HG03432 (cell line): ENCODE results near the gene EPN1.

Experiments used
- ATAC-seq: cut with Tn5 transposase; IDR thresholded peaks from one replicate; pipeline ENCODE4 v1.9.1; 2021; ENCODE audit warnings: mild to moderate bottlenecking, moderate library complexity; ENCODE audit not compliant: unreplicated experiment

Gene EPN1

DNA sequence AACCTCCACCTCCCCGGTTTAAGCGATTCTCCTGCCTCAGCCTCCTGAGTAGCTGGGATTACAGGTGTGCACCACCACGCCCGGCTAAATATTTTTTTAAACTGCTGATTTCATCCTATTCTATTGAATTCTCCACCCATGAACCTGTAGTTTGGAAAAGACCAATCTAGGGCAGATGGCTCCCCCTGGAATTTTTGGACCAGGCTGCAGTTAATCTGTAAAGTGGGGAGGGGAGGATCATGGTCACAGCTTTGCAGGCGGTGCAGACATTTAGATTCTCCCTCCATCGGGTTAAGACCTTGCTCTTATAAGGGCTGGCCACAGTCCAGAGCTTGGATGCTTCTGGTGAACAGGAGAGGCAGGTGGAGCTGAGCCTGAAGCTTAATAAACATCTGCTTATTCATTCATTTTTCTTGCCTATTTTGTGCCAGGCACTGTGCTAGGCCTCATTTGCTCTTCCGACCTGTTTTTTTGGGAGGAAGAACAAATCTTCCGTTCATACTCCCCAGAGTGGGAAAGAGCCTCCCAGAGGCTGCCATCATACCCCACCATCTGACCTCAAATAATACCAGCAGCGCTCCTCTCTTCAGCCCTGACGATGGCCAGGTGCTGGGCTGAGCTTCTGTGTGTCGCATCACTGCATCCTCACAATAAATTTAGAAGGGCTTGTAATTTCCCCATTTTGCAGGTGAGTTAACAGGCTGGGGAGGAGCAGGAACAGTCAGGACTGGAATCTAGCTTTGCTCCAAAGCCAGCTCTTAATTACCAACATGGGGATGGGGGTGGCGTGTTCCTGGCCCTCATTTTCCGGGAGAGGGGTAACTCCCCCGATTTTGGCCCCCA, 27.9 kb upstream of the EPN1 start:
- no peak for ATAC-seq

DNA sequence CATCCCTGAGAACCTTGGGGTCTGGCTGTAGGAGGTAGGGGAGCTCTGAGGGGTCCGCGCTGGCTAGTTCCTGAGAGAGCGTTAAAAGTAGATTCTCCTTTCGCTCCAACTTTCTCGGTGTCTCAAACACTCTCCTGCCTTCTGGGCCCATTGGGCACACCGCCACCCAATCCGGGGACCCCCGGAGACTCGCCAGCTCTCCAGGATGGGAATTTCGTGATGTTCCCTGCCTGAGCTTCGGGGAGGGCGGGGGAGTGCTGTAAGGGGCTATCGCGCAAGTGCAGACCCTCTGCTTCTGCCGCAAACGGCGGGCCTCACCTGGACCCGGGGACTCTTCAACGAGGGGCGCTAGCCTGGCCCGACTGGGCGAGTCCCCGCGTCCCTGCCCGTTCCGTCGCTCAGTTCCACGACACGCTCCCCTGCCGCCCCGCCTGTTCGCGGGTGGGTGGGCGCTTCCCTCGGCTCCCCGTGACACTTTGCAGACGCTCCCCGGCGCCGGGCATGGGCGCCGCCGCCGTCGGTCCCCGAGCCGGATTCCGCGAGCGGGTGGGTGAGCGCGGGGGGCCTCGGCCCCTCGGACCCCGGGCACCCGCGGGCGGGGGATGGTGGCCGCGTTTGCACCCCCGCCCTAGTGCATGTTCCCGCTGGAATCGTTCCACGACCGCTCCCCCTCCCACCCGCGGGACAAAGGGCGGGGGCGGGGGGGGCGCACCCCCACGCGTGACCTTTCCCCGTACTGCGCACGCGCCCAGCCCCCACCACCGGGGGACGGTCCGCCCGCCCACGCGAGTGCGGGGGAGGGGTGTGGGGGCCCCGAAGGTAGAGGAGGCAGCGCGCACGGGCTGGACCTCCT, 27.1 kb upstream of the EPN1 start, which contains the start of gene CCDC106:
CCDC106 (plus strand) TSS at position 481 of the 853 bp plus-strand sequence. CDS start 835 bp downstream, outside the sequence.
- peak; percentile 26 for ATAC-seq

DNA sequence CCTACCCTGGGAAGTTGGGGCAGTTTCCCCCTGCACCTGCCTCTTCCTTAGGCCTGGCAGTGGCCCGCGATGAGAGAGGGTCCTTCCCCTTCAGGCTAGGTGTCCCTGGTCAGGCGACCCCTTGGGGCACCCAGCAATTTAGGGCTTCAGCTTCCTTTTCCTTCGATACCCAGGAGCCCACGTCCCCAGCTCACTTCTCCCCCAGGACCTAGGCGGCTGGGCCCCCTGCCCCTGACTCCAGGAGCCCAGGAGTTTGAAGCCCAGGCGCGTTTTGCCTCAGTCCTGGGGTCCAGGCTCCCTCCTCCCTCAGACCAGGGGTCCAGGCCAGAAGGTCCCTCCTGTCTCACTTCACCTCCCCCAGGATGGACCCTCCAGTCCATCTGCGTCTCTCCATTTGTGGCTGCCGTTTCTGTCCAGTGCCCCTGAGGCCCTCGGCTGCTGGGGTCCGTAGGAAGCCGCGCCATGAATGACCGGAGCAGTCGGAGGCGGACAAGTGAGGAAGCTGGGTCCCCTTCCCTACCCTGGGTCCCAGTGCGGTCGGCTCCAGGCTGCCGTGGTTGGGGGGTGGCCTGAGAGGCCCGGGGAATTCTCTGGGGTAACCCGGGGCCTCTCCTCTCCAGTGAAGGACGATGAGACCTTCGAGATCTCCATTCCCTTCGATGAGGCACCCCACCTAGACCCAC, 26.3 kb upstream of the EPN1 start:
- no peak for ATAC-seq

DNA sequence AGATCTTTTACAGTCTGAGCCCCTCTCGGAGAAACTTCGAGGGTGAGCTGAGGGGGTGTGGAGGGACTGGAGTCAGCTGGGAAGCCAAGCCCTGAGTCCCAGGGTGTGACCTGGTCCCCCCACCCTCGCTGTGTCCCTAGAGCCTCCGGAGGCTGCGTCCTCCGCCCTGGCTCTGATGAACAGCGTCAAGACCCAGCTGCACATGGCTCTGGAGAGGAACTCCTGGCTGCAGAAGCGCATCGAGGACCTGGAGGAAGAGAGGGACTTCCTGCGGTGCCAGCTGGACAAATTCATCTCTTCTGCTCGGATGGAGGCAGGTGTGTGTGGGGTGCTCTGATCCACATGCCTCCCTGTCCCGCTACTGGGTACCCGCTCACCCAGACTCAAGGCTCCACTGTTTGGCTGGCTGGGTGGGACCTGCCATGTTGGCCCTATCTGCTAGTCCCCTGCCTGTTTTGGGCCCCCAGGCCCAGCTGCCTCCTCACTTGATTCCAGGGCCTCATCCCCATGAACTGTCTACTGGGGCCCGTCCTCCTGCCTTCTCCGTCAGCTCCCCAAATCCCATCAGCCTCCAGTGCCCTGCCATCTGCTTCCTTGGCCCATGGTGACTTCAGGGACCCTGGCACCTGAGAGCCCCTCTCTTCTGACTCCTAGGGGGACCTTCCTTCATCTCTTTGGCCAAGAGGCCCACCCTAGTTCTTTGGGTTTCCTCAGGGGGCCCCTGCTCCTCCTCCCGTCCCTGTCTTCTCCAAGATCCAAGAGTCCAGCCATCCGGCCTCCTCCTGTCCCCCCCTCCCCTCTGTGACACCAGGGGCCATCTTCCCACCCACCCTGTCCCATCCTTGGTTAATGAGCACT, 25.5 kb upstream of the EPN1 start:
- no peak for ATAC-seq

DNA sequence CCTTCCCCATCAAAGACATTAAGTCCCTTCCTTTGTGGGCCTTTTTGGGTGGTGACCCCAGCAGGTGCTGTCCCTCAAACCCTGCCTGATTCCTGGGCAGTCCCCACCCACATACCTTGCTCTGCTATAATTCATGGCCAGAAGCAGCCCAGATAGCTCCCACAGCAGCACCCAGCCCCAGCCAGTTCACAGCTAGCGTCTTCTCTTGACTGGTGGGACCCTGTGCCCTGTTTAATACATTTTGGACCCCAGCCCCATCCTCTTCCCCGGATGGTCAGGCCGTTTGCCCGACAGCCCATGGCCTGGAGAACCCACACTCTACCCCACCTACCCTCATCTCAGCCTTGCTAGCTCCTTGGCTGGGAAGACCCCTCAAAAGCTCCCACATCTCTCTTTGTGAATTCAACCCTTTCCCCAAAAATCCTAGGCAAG, 24.9 kb upstream of the EPN1 start:
- no peak for ATAC-seq

DNA sequence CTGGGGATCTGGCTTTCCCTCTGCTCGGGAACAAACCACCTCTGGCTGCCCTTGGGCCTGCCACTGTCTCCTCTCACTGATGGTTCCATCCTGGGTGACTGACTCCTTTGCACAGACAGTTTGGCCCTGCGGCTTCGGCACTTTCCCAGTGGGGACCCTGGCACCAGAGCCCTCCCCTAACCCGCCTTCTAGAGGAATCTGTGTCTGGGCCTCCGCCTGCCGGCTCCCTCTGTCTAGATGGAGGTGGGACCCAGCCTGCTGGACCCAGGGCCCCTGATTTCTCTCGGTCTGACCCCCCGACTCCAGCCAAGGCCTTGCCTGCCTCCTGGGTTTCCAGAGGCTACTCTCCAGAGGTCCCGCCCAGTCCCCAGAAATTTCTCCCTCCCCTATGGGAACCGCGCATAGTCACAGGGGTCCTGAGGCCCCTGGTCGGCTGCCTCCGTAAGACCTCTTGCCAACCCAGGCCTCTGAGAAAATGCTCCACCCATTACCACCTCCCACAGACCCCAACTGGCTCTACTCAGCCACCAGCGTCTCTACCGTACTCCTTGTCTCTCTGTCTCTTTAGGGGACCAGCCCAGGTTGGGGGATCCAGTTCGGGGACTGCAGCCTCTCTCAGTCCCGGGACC, 24.3 kb upstream of the EPN1 start:
- no peak for ATAC-seq

DNA sequence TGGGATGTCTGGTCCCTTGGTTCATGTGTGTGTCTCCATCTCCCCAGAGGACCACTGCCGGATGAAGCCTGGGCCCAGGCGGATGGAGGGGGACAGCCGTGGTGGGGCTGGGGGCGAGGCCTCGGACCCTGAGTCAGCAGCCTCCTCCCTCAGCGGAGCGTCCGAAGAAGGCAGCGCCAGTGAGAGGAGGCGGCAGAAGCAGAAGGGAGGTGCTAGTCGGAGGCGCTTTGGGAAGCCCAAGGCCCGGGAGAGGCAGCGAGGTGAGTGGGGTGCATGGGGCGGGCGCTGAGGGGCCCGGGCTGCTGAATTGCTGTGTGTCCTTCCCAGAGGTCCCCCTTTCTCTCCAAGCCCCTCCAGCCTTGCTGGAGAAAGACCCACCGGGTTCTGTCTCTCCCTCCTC, 23.8 kb upstream of the EPN1 start:
- ATAC-seq, result no peak

DNA sequence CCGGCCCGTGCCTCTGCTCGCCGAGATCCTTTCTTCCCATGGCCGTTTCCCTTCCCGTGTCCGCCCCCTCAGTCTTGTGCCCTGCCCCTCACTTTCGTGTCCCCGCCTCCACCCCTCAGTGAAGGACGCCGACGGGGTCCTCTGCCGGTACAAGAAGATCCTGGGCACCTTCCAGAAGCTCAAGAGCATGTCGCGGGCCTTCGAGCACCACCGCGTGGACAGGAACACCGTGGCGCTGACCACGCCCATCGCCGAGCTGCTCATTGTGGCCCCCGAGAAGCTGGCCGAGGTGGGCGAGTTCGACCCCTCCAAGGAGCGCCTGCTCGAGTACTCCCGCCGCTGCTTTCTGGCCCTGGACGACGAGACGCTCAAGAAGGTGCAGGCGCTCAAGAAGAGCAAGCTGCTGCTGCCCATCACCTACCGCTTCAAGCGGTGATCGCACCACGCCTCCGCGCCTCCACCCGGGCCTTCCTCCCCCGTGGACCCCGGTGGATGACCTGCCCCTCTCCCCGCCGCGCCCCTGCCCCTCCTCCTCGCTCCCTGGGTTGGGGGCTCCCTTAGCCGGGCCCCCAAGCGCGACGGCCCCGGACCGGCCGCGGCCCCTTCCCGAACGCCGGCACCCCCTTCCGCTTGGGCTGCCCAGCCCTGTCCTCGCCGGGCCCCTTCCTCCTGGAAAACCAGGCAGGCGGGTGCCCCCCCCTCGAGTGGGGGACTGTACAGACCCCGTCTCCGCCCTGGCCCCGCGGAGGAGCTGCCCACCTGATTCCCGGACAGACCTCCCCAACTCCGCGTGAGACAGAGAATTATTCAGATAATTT, 22.5 kb upstream of the EPN1 start:
- no peak for ATAC-seq

DNA sequence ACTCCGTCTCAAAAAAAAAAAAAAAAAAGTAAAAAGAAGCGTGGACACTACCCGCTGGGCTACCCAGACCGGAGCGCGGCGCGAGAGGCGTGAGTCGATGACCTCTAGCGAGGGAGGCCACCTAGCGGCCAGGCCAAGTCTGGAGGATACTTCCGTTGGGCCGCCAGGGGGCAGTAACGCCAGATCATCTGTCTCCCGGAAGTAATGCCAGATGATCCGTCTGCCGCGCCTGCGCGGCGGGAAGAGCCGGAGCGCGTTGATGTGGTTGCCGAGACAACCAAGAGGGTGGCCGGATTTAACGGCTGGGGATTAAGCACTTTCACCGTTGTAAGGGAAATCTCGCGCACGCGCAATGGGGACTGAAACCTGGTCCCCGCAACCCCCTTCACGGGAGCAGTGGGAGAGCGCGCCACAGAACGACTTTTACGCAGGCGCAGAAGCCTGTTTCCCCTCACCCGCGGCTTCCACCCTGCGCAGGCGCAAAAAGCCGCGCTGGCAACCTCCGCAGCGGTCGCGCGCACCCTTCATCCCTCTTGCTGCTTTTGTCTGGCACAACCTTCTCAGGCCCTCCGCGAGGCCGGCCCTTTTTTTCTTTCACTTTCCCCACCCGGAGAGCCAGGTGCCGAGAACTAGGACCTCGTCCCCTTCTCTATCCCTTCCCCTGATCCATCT, 21.2 kb upstream of the EPN1 start:
- peak; percentile 48 for ATAC-seq

DNA sequence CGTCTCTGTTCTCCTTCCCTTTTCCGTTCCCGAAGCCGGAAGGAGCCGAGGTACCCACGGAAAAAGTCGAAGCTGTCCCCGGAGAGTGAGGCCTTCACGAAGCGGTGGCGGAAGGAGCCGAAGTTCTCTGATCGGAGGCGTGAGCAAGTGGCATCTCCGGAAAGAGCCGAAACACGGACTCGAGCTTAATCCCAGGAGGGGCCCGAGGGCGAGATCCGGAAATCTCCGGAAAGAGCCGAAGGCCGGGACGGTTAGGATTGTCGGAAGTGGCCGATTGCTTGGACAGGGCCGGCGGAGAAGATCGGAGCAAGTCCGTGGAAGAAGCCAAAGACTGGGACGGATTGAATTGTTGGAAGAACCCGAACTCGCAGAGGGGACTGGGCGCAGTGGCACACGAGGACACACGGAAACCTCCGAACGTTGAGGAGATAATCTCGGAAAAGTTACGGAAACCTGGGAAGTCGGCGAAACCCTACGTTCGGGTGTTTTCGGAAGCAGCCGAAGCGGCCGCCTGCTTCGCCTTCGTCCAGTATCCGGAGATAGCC, 20.6 kb upstream of the EPN1 start:
- ATAC-seq, result peak; percentile 54

DNA sequence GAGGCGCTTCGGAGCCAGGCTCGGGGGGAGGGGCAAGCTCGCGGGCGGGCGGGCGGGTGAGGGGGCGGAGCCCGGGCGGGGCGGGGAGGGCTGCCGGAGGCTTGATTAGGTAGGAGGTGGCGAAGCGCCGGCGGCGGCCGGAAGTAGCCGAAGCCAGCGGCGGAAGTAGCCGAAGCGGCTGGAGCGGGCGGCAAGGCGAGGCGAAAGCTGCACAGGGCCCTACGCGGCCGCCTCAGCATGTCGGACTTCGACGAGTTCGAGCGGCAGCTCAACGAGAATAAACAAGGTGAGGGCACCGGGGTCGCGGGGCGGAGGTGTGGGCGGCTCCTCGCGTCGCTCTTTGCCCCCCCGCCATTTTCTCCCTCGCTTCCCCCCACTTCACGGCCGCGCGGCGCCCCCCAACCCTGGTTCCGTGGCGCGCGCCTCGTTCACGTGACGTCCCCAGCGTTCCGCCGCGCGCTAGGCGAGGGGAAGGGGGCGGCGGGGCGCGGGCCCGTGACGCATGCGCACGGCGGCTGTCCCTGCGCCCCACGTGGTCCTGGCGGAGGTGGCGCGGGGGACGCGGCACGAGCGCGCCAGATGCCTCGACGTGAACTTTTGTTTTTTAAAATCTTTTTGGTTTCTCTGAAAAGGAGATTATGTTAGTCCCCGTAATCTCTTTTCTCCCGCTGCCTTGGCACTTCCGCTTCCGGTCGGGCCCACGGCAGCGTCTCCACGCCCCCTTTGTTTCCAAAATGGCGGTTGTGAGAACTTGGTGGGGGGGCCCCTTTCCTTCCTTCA, 20.0 kb upstream of the EPN1 start, which contains the start of gene U2AF2:
U2AF2 (plus strand) TSS at position 168 of the 780 bp plus-strand sequence; CDS start at position 238, 70 bp downstream.
- ATAC-seq, result peak; percentile 40

DNA sequence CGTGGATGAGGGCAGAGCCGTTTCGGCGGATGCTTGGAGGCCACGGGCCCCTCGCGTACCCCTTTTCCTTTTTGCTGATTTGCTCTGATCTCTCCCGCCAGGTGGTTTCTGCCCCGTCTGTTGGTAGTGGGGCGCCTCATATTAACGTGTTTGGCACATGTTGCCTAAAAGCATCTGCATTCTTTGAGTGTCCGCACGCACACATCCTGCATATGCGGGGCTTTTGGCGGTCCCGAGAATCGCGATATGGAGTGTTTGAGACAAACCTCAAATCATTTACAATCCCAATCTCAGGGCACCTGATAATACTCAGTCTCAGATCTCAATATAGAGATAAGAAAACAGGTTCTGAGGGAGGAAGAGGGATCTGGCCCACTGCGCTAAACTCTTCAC, 19.4 kb upstream of the EPN1 start:
- no peak for ATAC-seq

DNA sequence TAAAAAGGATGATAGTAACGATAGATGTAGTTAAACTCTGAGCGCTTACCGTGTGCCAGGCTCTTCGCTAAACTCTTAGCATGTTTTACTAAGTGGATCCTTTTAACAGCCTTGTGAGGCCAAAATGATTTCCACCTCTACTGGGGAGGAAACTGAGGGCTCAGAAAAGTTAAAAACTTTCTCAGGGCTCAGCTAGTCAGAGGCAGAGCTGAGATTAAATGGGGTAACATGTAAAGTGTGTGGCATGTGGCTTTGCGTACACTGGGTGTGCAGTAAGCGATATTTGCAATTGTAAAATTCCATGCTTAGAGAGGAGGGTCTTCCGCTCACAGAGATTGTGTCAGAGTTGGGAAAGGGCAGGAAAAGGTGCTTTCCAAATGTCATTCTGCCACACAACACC, 18.5 kb upstream of the EPN1 start:
- ATAC-seq, result no peak

DNA sequence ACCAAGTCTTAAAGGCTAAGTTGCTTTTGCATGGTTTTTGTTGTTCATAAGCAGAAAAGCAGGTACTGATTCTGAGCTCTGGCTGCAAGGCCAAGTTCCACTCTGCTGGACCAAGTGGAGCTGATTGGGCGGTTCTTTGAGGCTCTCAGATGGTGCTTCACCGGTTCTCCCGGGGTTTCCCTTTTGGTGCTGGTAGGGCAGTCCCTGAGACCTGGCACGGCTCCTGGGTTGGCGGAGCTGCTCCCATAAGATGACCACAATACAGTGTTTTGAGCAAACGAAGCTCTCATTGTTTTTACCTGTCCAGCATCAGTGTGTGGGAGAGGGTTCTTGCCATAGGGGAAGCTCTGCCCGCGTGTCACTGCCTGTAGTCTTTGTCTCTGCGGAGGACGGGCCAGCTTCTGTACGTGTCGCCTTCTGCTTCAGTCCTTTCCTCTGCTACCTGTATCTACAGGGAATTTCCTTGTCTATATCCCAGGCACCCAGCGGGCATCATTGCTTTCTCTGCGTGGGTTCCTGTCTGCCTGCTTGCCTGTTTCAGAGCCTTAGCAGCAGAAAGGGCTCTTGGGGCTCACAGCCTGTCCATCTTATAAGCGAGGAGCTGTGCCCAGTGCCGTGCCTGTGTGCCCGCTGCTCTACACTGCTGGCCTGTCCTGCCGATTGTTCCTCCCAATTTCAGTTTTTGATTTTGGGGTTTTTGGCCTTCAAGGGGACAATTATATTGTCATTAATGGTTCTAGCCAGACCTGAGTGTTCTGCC, 17.9 kb upstream of the EPN1 start:
- ATAC-seq, result no peak

DNA sequence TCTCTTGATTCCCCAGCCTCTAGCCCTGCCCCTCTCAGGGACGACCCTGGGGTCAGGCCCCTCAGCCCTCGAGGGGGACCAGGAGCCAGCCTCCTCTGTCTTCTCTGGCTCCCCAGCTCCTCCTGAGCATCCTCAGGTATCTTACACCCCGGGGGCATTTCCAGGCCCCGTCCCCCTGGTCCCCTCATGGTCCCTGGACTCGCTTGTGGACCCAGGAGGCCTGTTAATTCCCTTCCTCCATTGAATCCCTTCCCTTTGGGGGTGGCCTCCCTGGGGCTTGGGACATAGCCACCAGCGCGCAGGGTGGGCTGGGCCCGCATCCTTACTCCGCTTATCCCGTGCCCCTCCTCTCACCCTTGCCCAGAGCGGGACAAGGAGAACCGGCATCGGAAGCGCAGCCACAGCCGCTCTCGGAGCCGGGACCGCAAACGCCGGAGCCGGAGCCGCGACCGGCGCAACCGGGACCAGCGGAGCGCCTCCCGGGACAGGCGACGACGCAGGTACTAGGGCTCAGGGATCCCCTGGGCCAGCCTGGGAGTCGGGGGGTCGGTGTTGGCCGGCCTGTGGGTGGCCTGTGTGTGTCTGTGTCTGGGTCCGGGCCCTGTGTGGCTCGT, 16.1 kb upstream of the EPN1 start:
- ATAC-seq, result no peak

DNA sequence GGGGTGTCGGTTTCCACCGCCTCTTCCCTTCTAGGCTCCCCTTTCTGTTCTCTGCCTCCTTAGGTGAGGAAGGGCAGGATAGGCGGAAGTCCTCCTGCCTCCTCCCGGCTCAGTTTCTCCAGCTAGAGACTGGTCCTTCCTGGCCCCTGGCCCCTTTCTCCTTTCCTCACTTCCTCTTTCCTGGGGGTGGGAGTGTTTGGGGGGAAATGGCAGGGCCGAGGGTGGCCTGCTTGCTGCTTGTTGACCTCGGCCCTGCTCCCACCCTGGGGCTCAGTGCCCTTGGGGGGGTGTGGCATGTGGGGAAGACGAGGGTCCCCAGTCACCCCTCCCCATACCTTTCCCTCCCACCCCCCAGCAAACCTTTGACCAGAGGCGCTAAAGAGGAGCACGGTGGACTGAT, 15.2 kb upstream of the EPN1 start:
- ATAC-seq, result no peak
